Measurements from ENCODE around the gene PPP1R14B. TPM values are rescaled to one million over a fixed set of nuclear protein-coding genes. Genes with fewer than 3 reads are reported as not detected.
A peak's percentile ranks its signal among the peaks of the same experiment; 100 is the strongest.

PPP1R14B gene
- total RNA-seq, 4 donors from 2014 or later, result 144 to 444 (median 237) TPM

DNA sequence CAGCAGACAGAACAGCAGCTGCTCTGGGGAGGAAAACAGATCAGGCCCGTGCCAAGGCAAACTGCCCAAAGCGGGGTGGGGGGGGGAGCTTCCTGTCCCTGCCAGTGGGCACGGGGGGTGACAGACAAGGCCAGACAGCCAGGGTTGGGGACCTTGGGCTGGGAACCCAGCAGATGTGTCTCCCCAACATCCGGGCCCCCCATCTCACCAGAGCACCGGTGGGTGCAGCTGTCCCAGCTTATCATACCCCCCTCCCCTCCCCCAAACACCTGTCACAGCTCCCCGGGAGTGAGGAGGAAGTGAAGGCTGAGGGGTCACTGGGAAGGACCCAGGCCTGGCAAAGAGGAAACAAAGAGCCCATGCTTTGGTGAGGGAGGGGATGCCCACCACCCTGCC lies 1.3 kb downstream of the PPP1R14B start:
- H3K27me3 ChIP-seq, result no peaks in the 10 kb centered on the region
- peak overlapping the region; percentile 92 to 100 (median 96) for H3K27ac ChIP-seq
- H3K9me3 ChIP-seq, result no peaks in the 10 kb centered on the region
- intact Hi-C loops (cut with DNase I; ENCODE audit: low total_unique reads), result loop anchor here (1.0 to 10.0 kb wide), 2 partner anchors 19 to 629 kb away; partner anchors contain the start of genes EHD1, NUDT22 and TRPT1
- no peak for TF ChIP-seq POLR2A (IDR thresholded peaks at IDR 0.05)
- DNase-seq (peak; percentile 64 to 84), ATAC-seq (peak; percentile 6 to 12)
- peak overlapping the region; percentile 80 to 95 (median 94) for H3K4me3 ChIP-seq
- in situ Hi-C loops (cut with MboI; ENCODE audit: low sequenced_read_pairs in 4 of 4), result no loop called here
- peaks cover 0 to 9% of the 10 kb centered on the region in 2 donors for H3K36me3 ChIP-seq
- peaks cover 32 to 41% of the 10 kb centered on the region in 2 donors for H3K4me1 ChIP-seq

- Histone ChIP-seq H3K4me3 (peak overlapping the region; percentile 80 to 95 (median 94)), H3K36me3 (peaks cover 0 to 9% of the 10 kb centered on the region in 2 donors), H3K9me3 (no peaks in the 10 kb centered on the region), H3K27me3 (no peaks in the 10 kb centered on the region), H3K4me1 (peaks cover 36 to 45% of the 10 kb centered on the region in 2 donors), H3K27ac (peak overlapping the region; percentile 92 to 100 (median 96))
- in situ Hi-C loops (cut with MboI; ENCODE audit: low sequenced_read_pairs in 4 of 4) (no loop called here), intact Hi-C loops (cut with DNase I; ENCODE audit: low total_unique reads) (loop anchor here (1.0 to 10.0 kb wide), 2 partner anchors 19 to 630 kb away; partner anchors contain the start of genes EHD1, NUDT22 and TRPT1)
- no peak for ATAC-seq
- no peak for DNase-seq
- TF ChIP-seq CTCF (IDR thresholded peaks at IDR 0.05 in 4 of 5, conservative IDR thresholded peaks at IDR 0.05 in 1 of 5), result no peak
- no peak for TF ChIP-seq POLR2A (IDR thresholded peaks at IDR 0.05)
Observed at GRCh38 chr11:64244966-64245365, 1.8 kb downstream of the PPP1R14B start.

DNA sequence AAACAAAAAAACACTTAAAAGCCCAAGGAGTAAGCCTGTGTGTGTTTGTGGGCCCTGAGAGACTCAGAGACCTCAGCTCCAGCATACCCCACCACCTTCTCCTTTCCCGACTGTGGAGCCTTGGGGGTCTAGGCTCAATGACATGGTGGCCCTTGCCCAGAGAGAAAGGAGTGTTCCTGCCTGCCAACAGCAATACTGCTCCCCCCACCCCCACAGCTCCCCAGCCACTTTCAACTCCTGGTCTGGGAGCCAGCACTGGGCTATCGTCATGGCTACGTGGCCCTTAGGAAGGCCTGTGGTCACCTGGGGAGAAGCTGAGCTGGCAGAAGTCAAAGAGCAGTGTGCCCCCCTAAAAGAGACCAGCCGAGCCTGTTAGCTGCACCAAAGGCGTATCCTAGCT lies 2.6 kb downstream of the PPP1R14B start:
- Histone ChIP-seq H3K36me3 (peaks cover 0 to 9% of the 10 kb centered on the region in 2 donors), H3K27me3 (no peaks in the 10 kb centered on the region), H3K27ac (peak overlapping the region; percentile 92 to 100 (median 96)), H3K4me1 (peaks cover 39 to 48% of the 10 kb centered on the region in 2 donors), H3K9me3 (no peaks in the 10 kb centered on the region), H3K4me3 (peak overlapping the region in 1 of 4 donors; percentile 93)
- DNase-seq (no peak), ATAC-seq (no peak)
- in situ Hi-C loops (cut with MboI; ENCODE audit: low sequenced_read_pairs in 4 of 4), result no loop called here
- TF ChIP-seq POLR2A (IDR thresholded peaks at IDR 0.05), result no peak
- TF ChIP-seq CTCF (IDR thresholded peaks at IDR 0.05 in 4 of 5, conservative IDR thresholded peaks at IDR 0.05 in 1 of 5), result no peak
- intact Hi-C loops (cut with DNase I; ENCODE audit: low total_unique reads), result loop anchor here (10.0 kb wide), 1 partner anchor 631 kb away; the partner anchor contains the start of gene EHD1

- intact Hi-C loops (cut with DNase I; ENCODE audit: low total_unique reads) (loop anchor here (10.0 kb wide), 1 partner anchor 631 kb away; the partner anchor contains the start of gene EHD1), in situ Hi-C loops (cut with MboI; ENCODE audit: low sequenced_read_pairs in 4 of 4) (no loop called here)
- Histone ChIP-seq H3K9me3 (no peaks in the 10 kb centered on the region), H3K4me1 (peaks cover 39 to 48% of the 10 kb centered on the region in 2 donors), H3K27me3 (no peaks in the 10 kb centered on the region), H3K4me3 (peak overlapping the region in 1 of 4 donors; percentile 85), H3K36me3 (peaks cover 0 to 10% of the 10 kb centered on the region in 2 donors), H3K27ac (peak overlapping the region; percentile 92 to 100 (median 96))
- TF ChIP-seq POLR2A (IDR thresholded peaks at IDR 0.05) (no peak), CTCF (IDR thresholded peaks at IDR 0.05 in 4 of 5, conservative IDR thresholded peaks at IDR 0.05 in 1 of 5) (no peak)
- DNase-seq (no peak), ATAC-seq (no peak)
Observed at GRCh38 chr11:64243236-64243854, 3.4 kb downstream of the PPP1R14B start.

All from gastrocnemius medialis (tissue), 4 donors.